HFFc6 (cell line): ENCODE data around the gene ERVMER34-1. TPM values are rescaled to one million over a fixed set of nuclear protein-coding genes. Genes with fewer than 3 reads are reported as not detected.
A peak's percentile ranks its signal among the peaks of the same experiment; 100 is the strongest.

Experiments
- DNase-seq: peaks from one replicate; pipeline ENCODE4 v3.0.0-alpha.2; 2018
- H3K27ac Mint-ChIP-seq: 2 replicates; pipeline ENCODE4 v1.8.0; 2020; ENCODE audit warnings: mild to moderate bottlenecking, mixed read lengths
- H3K27me3 Mint-ChIP-seq: 2 replicates; pipeline ENCODE4 v1.8.0; 2021; ENCODE audit warnings: mild to moderate bottlenecking, moderate library complexity, mixed read lengths; ENCODE audit not compliant: insufficient read depth
- H3K36me3 Mint-ChIP-seq: 2 replicates; pipeline ENCODE4 v1.8.0; 2021; ENCODE audit warnings: low read depth, mixed read lengths
- H3K4me1 Mint-ChIP-seq: 2 replicates; pipeline ENCODE4 v1.8.0; 2020; ENCODE audit warnings: low read depth, mixed read lengths
- H3K4me3 Mint-ChIP-seq: 2 replicates; pipeline ENCODE4 v1.8.0; 2020; ENCODE audit warnings: mild to moderate bottlenecking, moderate library complexity, mixed read lengths
- H3K9me3 Mint-ChIP-seq: 2 replicates; pipeline ENCODE4 v1.8.0; 2020; ENCODE audit warnings: mild to moderate bottlenecking, mixed read lengths
- long read RNA-seq: library from polyadenylated mRNA; unstranded; transcript quantifications from one replicate; pipeline ENCODE4 v2.0.0, GENCODE V29; 2019
- total RNA-seq, 6 experiments: library from RNA; stranded (reverse); fragmentation: NEBNext Ultra II Directional; extraction: Animal tissue kit (Norgen Biotek cat#: 25700); gene quantifications; 2 replicates in 1 of 6; 3 replicates in 5 of 6; pipeline ENCODE4 v1.2.3, GENCODE V29; 2021
- TF ChIP-seq, protein P1 (sequence below): fragments of 200-600 bp; sonication (generic); IDR thresholded peaks from 2 replicates; pipeline ENCODE4 v1.5.0; 2021; ENCODE audit warnings: antibody characterized with exemption, mild to moderate bottlenecking

The ERVMER34-1 gene, protein sequence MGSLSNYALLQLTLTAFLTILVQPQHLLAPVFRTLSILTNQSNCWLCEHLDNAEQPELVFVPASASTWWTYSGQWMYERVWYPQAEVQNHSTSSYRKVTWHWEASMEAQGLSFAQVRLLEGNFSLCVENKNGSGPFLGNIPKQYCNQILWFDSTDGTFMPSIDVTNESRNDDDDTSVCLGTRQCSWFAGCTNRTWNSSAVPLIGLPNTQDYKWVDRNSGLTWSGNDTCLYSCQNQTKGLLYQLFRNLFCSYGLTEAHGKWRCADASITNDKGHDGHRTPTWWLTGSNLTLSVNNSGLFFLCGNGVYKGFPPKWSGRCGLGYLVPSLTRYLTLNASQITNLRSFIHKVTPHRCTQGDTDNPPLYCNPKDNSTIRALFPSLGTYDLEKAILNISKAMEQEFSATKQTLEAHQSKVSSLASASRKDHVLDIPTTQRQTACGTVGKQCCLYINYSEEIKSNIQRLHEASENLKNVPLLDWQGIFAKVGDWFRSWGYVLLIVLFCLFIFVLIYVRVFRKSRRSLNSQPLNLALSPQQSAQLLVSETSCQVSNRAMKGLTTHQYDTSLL
- not detected for total RNA-seq
- long read RNA-seq = 0 reads

DNA sequence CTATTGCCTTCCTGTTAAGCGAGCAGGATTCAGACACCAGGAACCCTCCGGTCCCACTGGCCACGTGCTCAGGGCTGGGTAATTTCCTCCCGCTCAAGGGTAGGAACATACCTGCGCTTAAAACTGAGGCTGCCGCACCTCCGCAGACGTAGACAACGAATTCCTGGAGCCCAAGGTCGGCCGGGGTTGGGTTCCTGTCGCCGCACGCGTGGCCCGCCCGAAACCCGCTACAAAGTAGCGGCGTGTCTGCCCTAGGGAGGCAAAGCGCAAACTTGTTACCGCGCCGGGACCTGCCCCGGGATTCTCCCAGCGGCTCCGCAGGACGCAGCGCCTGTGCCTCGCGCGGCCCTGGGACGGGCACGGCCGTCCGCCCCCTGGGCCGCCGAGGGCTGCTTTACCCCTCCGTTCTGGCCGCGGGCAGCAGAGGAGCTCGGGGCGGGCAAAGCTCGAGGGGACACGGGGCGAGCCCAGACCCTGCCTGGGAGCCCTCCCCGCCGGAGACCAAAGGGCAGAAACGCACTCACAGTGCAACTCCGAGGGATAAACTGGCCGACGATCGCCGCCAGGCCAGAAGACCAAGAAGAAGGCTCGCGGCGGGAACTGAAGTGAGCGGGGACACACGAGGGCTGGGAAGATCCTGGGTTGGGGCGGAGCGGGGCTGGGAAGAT, at the start of gene ERVMER34-1:
Gene ERVMER34-1, minus strand, starts transcription at position 607 of the 668 bp plus-strand sequence. CDS start 5,905 bp downstream, outside the sequence.
- H3K9me3 Mint-ChIP-seq = no peaks in the 10 kb centered on the region
- H3K4me1 Mint-ChIP-seq = no peaks in the 10 kb centered on the region
- H3K4me3 Mint-ChIP-seq = peak within 1 kb of the TSS; percentile 51; the same call in 1 of the 2 replicates
- DNase-seq = no peak
- H3K27ac Mint-ChIP-seq = no peak within 1 kb of the TSS
- no peaks in the 10 kb centered on the region for H3K36me3 Mint-ChIP-seq
- TF ChIP-seq, protein P1, sequence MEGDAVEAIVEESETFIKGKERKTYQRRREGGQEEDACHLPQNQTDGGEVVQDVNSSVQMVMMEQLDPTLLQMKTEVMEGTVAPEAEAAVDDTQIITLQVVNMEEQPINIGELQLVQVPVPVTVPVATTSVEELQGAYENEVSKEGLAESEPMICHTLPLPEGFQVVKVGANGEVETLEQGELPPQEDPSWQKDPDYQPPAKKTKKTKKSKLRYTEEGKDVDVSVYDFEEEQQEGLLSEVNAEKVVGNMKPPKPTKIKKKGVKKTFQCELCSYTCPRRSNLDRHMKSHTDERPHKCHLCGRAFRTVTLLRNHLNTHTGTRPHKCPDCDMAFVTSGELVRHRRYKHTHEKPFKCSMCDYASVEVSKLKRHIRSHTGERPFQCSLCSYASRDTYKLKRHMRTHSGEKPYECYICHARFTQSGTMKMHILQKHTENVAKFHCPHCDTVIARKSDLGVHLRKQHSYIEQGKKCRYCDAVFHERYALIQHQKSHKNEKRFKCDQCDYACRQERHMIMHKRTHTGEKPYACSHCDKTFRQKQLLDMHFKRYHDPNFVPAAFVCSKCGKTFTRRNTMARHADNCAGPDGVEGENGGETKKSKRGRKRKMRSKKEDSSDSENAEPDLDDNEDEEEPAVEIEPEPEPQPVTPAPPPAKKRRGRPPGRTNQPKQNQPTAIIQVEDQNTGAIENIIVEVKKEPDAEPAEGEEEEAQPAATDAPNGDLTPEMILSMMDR = no peak
- H3K27me3 Mint-ChIP-seq = peaks cover 38% of the 10 kb centered on the region

DNA sequence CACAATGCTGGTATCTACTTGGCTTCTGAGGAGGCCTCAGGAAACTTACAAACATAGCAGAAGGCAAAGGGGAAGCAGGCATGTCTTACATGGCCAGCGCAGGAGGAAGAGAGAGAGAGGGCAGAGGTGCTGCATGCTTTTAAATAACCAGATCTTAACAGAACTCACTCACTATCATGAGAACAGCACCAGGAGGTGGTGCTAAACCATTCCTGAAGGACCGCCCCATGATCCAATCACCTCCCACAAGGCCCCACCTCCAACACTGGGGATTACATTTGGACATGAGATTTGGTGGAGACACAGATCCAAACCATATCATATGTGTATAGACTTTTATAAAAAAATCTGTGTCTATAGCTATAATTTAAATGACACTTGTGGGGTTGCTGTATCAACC, 48.6 kb upstream of the ERVMER34-1 start:
- peaks cover 4% of the 10 kb centered on the region; the same call in 1 of the 2 replicates for H3K9me3 Mint-ChIP-seq
- no peak overlapping the region for H3K4me3 Mint-ChIP-seq
- no peaks in the 10 kb centered on the region for H3K4me1 Mint-ChIP-seq
- H3K27me3 Mint-ChIP-seq = peaks cover 23% of the 10 kb centered on the region
- TF ChIP-seq, protein P1 = no peak
- no peak for DNase-seq
- no peak overlapping the region for H3K27ac Mint-ChIP-seq
- no peaks in the 10 kb centered on the region for H3K36me3 Mint-ChIP-seq

DNA sequence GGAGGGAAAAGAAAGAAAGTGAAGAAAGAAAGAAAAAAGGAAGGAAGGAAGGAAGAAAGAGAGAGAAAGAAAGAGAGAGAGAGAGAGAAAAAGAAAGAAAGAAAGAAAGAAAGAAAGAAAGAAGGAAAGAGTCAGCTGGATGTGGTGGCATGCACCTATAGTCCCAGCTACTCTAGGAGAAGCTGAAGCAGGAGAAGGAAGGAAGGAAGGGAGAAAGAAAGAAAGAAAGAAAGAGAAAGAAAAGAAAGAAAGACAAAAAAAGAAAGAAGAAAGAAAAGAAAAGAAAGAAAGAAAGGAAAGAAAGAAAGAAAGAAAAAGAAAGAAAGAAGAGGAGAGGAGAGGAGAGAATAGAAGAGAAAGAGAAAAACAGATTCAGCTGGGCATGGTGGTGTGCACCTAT, 44.3 kb upstream of the ERVMER34-1 start:
- no peaks in the 10 kb centered on the region for H3K36me3 Mint-ChIP-seq
- H3K4me1 Mint-ChIP-seq = no peaks in the 10 kb centered on the region
- no peak overlapping the region for H3K4me3 Mint-ChIP-seq
- H3K9me3 Mint-ChIP-seq = no peaks in the 10 kb centered on the region
- H3K27ac Mint-ChIP-seq = no peak overlapping the region
- no peak for DNase-seq
- TF ChIP-seq, protein P1 = no peak
- no peaks in the 10 kb centered on the region; the same call in 1 of the 2 replicates for H3K27me3 Mint-ChIP-seq

DNA sequence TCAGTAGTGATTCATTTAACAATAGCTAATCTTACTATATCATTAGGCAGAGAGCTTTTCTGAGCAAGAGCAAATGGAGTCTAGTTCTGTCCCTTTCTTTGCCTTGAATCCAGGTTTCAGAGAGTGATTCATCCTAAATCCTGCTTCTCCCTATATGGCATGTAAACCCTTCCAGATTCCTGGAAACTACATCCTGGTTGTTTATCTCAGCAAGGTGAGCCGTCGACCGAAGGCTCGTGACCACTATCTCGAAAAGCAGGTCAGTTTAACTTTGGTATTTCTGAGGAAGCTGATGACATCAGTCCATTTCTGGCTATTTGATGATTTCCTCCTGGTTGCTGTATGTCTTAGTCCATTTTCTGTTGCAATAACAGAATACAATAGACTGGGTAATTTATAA, 40.7 kb upstream of the ERVMER34-1 start:
- TF ChIP-seq, protein P1 = no peak
- Mint-ChIP-seq H3K27me3 (peaks cover 6% of the 10 kb centered on the region), H3K27ac (no peak overlapping the region), H3K36me3 (no peaks in the 10 kb centered on the region), H3K4me3 (no peak overlapping the region), H3K4me1 (no peaks in the 10 kb centered on the region), H3K9me3 (no peaks in the 10 kb centered on the region)
- no peak for DNase-seq

DNA sequence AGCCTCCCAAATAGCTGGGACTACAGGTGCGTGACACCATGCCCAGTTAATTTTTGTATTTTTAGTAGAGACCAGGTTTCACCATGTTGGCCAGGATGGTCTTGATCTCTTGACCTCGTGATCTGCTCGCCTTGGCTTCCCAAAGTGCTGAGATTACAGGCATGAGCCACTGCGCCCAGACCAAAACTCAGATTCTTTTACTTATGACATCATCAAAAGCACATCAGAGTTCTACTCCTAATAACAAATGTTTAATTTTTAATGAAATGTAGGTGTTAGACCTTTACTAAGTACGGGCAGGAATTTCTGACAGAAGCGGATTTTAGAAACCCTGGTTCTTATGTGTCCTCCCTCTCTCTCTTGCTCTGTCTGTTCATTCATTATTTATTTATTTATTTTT, 38.5 kb upstream of the ERVMER34-1 start:
- Mint-ChIP-seq H3K9me3 (no peaks in the 10 kb centered on the region), H3K27ac (no peak overlapping the region), H3K4me1 (no peaks in the 10 kb centered on the region), H3K36me3 (no peaks in the 10 kb centered on the region), H3K4me3 (no peak overlapping the region), H3K27me3 (peaks cover 6% of the 10 kb centered on the region)
- TF ChIP-seq, protein P1 = no peak
- no peak for DNase-seq
